Trophoblast cell (in vitro differentiated cells and primary cell): ENCODE results near the gene SRL.

ENCODE experiments used
- DNase-seq, 2 donors: peaks; one replicate each; pipeline ENCODE4 v3.0.0-alpha.2; 2016
- H2AFZ ChIP-seq: 2 replicates; pipeline ENCODE4 v1.6.1; 2013; ENCODE audit warnings: low read length, moderate library complexity, mild to moderate bottlenecking; ENCODE audit not compliant: insufficient read depth, poor library complexity
- H2AK5ac ChIP-seq: 2 replicates; pipeline ENCODE4 v1.6.1; 2013; ENCODE audit warnings: mild to moderate bottlenecking, low read length
- H2BK120ac ChIP-seq: 2 replicates; pipeline ENCODE4 v1.6.1; 2013; ENCODE audit warnings: low read length, mild to moderate bottlenecking, moderate library complexity; ENCODE audit not compliant: insufficient read depth, poor library complexity
- H2BK12ac ChIP-seq: 2 replicates; pipeline ENCODE4 v1.6.1; 2013; ENCODE audit warnings: mild to moderate bottlenecking, low read length, moderate library complexity
- H2BK5ac ChIP-seq: 2 replicates; pipeline ENCODE4 v1.6.1; 2013; ENCODE audit warnings: low read length, low read depth, moderate library complexity, mild to moderate bottlenecking; ENCODE audit not compliant: poor library complexity
- H3K14ac ChIP-seq: 2 replicates; pipeline ENCODE4 v1.6.1; 2013; ENCODE audit warnings: mild to moderate bottlenecking, low read length
- H3K18ac ChIP-seq: 2 replicates; pipeline ENCODE4 v1.6.1; 2013; ENCODE audit warnings: mild to moderate bottlenecking, low read length
- H3K23ac ChIP-seq: 2 replicates; pipeline ENCODE4 v1.6.1; 2013; ENCODE audit warnings: low read length
- H3K27ac ChIP-seq: 2 replicates; pipeline ENCODE4 v1.5.1; 2013; ENCODE audit warnings: low read depth, mild to moderate bottlenecking, inconsistent platforms, low read length, moderate library complexity
- H3K27me3 ChIP-seq: 2 replicates; pipeline ENCODE4 v1.6.1; 2013; ENCODE audit warnings: inconsistent platforms, mild to moderate bottlenecking, low read length, moderate library complexity; ENCODE audit not compliant: insufficient read depth
- H3K36me3 ChIP-seq, 2 experiments: 1 replicate in 1 of 2; 2 replicates in 1 of 2; pipeline ENCODE4 v1.6.1; 2013; ENCODE audit warnings: low read length in 2 of 2, mild to moderate bottlenecking in 2 of 2, moderate library complexity in 1 of 2; ENCODE audit not compliant: insufficient read depth in 2 of 2, control insufficient read depth in 1 of 2
- H3K4ac ChIP-seq: 2 replicates; pipeline ENCODE4 v1.6.1; 2013; ENCODE audit warnings: low read depth, mild to moderate bottlenecking, low read length, moderate library complexity
- H3K4me1 ChIP-seq, 2 experiments: 1 replicate in 1 of 2; 2 replicates in 1 of 2; pipeline ENCODE4 v1.6.1; 2013; ENCODE audit warnings: low read length in 2 of 2, mild to moderate bottlenecking in 2 of 2, moderate library complexity in 1 of 2; ENCODE audit not compliant: insufficient read depth in 2 of 2, control insufficient read depth in 1 of 2
- H3K4me2 ChIP-seq: 2 replicates; pipeline ENCODE4 v1.6.1; 2013; ENCODE audit warnings: inconsistent platforms, mild to moderate bottlenecking, low read length, moderate library complexity
- H3K4me3 ChIP-seq: 2 replicates; pipeline ENCODE4 v1.5.1; 2013; ENCODE audit warnings: mild to moderate bottlenecking, low read depth, low read length, inconsistent platforms
- H3K79me1 ChIP-seq: one replicate; pipeline ENCODE4 v1.6.1; 2013; ENCODE audit warnings: low read length
- H3K79me2 ChIP-seq: 2 replicates; pipeline ENCODE4 v1.6.1; 2013; ENCODE audit warnings: low read length, mild to moderate bottlenecking; ENCODE audit not compliant: control insufficient read depth, insufficient read depth, poor library complexity
- H3K9ac ChIP-seq: 2 replicates; pipeline ENCODE4 v1.6.1; 2013; ENCODE audit warnings: mild to moderate bottlenecking, low read length
- H3K9me3 ChIP-seq: 2 replicates; pipeline ENCODE4 v1.6.1; 2013; ENCODE audit warnings: low read depth, mild to moderate bottlenecking, control low read depth, inconsistent platforms, low read length; ENCODE audit not compliant: insufficient read depth
- H4K12ac ChIP-seq: 2 replicates; pipeline ENCODE4 v1.6.1; 2013; ENCODE audit warnings: low read depth, mild to moderate bottlenecking, low read length, moderate library complexity
- H4K8ac ChIP-seq: 2 replicates; pipeline ENCODE4 v1.6.1; 2013; ENCODE audit warnings: low read depth, mild to moderate bottlenecking, low read length, moderate library complexity
- H4K91ac ChIP-seq: one replicate; pipeline ENCODE4 v1.6.1; 2013; ENCODE audit warnings: low read depth, mild to moderate bottlenecking, low read length, moderate library complexity
- WGBS: extraction: QIAGEN DNeasy Blood & Tissue Kit; methylation state at CpG from one replicate; pipeline ENCODE4 v1.1.7; 2013; ENCODE audit warnings: missing lambda C conversion rate; ENCODE audit not compliant: insufficient read length, insufficient coverage; ENCODE audit errors: extremely low coverage; 5-methylcytosine and 5-hydroxymethylcytosine counted together

SRL gene

DNA sequence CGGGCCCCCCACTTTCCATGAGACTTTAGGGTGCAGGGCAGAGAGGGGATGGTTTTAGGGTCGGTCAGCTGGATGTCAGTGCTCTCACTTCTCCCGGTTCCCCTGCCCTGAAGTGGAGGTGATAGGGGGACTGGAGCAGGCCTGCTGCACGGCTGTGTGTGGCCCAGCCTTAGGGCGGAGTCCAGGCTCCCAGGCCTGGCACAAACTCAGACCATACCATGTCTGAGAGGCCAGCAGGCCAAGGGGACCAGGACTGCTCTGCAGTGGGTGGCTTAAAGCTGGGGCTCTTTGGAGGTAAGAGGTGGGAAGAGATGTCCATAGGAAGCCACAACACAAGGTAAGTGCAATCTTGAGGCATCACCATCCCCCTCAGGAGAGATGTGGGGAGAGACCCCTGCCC lies 22.7 kb upstream of the SRL start:
- peaks cover 3% of the 10 kb centered on the region for H3K79me2 ChIP-seq
- H2AFZ ChIP-seq: no peak overlapping the region
- H2AK5ac ChIP-seq: no peak overlapping the region
- no peak overlapping the region for H4K8ac ChIP-seq
- no peak overlapping the region for H3K18ac ChIP-seq
- DNase-seq: no peak
- no peak overlapping the region for H4K91ac ChIP-seq
- no peaks in the 10 kb centered on the region for H3K9me3 ChIP-seq
- no peak overlapping the region for H3K9ac ChIP-seq
- peaks cover 3 to 6% of the 10 kb centered on the region in 2 experiments for H3K4me1 ChIP-seq
- peaks cover under 1 to 6% of the 10 kb centered on the region in 2 experiments for H3K36me3 ChIP-seq
- WGBS: no CpG with 5 or more reads among the region's 5 CpGs
- H3K4me2 ChIP-seq: no peak overlapping the region
- no peak overlapping the region for H4K12ac ChIP-seq
- H3K4ac ChIP-seq: no peak overlapping the region
- H3K4me3 ChIP-seq: peak overlapping the region; percentile 23
- no peak overlapping the region for H3K23ac ChIP-seq
- H3K27me3 ChIP-seq: no peaks in the 10 kb centered on the region
- H2BK12ac ChIP-seq: no peak overlapping the region
- no peaks in the 10 kb centered on the region for H3K79me1 ChIP-seq
- no peak overlapping the region for H3K27ac ChIP-seq
- no peak overlapping the region for H3K14ac ChIP-seq
- H2BK120ac ChIP-seq: no peak overlapping the region
- H2BK5ac ChIP-seq: no peak overlapping the region

DNA sequence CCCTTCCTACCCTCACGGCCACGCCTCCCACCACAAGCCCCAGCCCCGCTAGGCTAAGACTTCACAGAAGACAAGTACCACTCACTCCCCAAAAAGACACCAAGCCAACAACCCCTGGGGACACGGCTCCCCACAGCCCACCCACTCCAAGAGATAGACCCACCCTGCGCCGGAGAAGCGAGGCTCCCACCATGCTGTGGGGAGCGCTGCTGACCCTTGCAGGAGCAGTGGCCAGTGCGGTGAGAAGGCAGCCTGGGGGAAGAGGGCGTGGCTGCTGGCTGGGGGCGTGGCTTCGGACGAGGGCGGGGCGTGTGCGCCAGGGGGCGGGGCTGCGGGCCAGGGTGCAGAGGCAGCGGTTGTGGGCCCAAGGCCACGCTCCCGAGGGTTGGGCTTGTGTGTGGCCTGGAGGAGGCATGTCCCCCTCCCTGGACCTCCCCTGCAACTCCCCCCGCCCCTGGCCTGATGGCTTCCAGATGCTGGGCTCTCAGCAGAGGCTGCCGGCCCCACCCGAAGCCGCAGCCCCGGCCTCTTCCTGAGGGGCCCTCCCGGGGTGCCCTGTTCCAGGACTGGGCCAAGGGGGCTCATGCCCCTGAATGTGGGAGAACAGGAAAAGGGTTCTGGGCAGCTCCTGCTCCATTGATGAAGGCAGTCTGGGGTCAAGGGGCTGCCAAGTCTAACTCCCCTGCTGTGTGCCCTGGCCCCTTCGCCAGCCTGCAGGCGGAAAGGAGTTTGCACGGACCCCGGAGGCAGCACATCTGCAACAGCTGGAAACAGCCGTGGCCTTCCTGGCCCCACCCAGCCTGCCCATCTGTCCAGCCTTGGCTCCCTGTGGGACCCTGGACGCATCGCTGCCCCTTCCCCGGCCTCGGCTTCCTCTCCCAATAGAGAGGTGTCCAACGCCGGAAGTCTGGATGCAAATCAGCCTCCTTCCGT lies 21.9 kb upstream of the SRL start:
- no peak overlapping the region for H3K4me2 ChIP-seq
- H3K18ac ChIP-seq: peak overlapping the region; percentile 33
- peaks cover 2 to 6% of the 10 kb centered on the region in 2 experiments for H3K36me3 ChIP-seq
- H3K23ac ChIP-seq: no peak overlapping the region
- H4K91ac ChIP-seq: no peak overlapping the region
- peaks cover 3 to 6% of the 10 kb centered on the region in 2 experiments for H3K4me1 ChIP-seq
- no peak overlapping the region for H4K8ac ChIP-seq
- H3K14ac ChIP-seq: no peak overlapping the region
- H3K4me3 ChIP-seq: no peak overlapping the region
- H2AK5ac ChIP-seq: no peak overlapping the region
- DNase-seq: peak; percentile 19 to 41
- H2BK12ac ChIP-seq: no peak overlapping the region
- H2AFZ ChIP-seq: no peak overlapping the region
- H3K79me1 ChIP-seq: no peaks in the 10 kb centered on the region
- H3K27me3 ChIP-seq: no peaks in the 10 kb centered on the region
- H3K9ac ChIP-seq: no peak overlapping the region
- peak overlapping the region; percentile 6 for H4K12ac ChIP-seq
- no peak overlapping the region for H3K4ac ChIP-seq
- no peak overlapping the region for H3K27ac ChIP-seq
- H3K79me2 ChIP-seq: peaks cover 3% of the 10 kb centered on the region
- H2BK5ac ChIP-seq: no peak overlapping the region
- no peaks in the 10 kb centered on the region for H3K9me3 ChIP-seq
- no peak overlapping the region for H2BK120ac ChIP-seq
- no CpG with 5 or more reads among the region's 39 CpGs for WGBS

- H3K27me3 ChIP-seq: no peaks in the 10 kb centered on the region
- H3K79me1 ChIP-seq: no peaks in the 10 kb centered on the region
- H4K8ac ChIP-seq: no peak overlapping the region
- no peak for DNase-seq
- no peak overlapping the region for H3K4ac ChIP-seq
- H2BK12ac ChIP-seq: no peak overlapping the region
- H3K4me1 ChIP-seq: peaks cover 3 to 6% of the 10 kb centered on the region in 2 experiments
- no peak overlapping the region for H3K9ac ChIP-seq
- H2BK5ac ChIP-seq: no peak overlapping the region
- no peak overlapping the region for H3K23ac ChIP-seq
- H3K27ac ChIP-seq: no peak overlapping the region
- WGBS: no CpG with 5 or more reads among the region's 22 CpGs
- H4K91ac ChIP-seq: no peak overlapping the region
- no peak overlapping the region for H3K18ac ChIP-seq
- H2AK5ac ChIP-seq: no peak overlapping the region
- H3K4me2 ChIP-seq: no peak overlapping the region
- no peak overlapping the region for H2BK120ac ChIP-seq
- H3K9me3 ChIP-seq: no peaks in the 10 kb centered on the region
- H3K14ac ChIP-seq: no peak overlapping the region
- H3K36me3 ChIP-seq: peaks cover 5 to 13% of the 10 kb centered on the region in 2 experiments
- H3K79me2 ChIP-seq: peaks cover under 1% of the 10 kb centered on the region
- H2AFZ ChIP-seq: no peak overlapping the region
- H4K12ac ChIP-seq: no peak overlapping the region
- no peak overlapping the region for H3K4me3 ChIP-seq
Measured at GRCh38 chr16:4262303-4262835, 20.5 kb upstream of the SRL start.

DNA sequence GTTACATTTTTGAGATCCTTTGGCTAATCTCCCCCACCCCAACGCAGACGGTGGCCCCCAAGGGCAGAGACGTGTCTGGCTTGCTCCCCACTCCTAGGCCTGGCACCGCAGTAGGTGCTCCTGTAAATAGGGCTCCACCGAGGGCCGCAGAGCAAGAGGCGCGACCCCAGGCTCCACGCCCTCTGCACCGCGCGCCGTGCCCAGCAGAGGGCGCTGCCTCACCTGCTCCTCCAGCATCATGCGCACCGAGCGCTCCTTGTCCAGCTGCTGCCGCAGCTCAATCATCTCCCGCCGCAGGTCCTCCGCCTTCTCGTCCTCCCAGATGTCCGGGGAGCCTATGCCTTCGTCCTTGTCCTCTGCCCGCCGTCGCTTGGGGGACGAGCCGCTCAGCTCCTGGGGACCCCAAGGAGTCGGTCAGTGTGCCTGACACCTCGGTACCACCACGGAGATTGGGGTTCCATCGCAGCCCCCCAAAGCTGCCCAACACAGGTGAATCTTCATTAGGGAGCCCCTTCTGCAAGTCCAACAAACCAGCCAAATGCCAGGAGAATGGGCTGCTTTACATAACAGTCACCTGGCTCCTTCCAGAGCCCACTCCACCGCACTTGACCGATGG lies 19.8 kb upstream of the SRL start:
- Histone ChIP-seq H2AFZ (no peak overlapping the region), H3K36me3 (peaks cover 5 to 13% of the 10 kb centered on the region in 2 experiments), H3K27ac (no peak overlapping the region), H3K4ac (no peak overlapping the region), H2BK5ac (no peak overlapping the region), H3K27me3 (no peaks in the 10 kb centered on the region), H3K14ac (no peak overlapping the region), H4K91ac (no peak overlapping the region), H3K9me3 (no peaks in the 10 kb centered on the region), H2BK120ac (no peak overlapping the region), H2BK12ac (no peak overlapping the region), H3K79me2 (no peaks in the 10 kb centered on the region), H3K9ac (no peak overlapping the region), H4K8ac (no peak overlapping the region), H3K4me1 (peaks cover 3 to 6% of the 10 kb centered on the region in 2 experiments), H3K23ac (no peak overlapping the region), H3K18ac (no peak overlapping the region), H3K79me1 (no peaks in the 10 kb centered on the region), H3K4me2 (no peak overlapping the region), H3K4me3 (no peak overlapping the region), H4K12ac (no peak overlapping the region), H2AK5ac (no peak overlapping the region)
- WGBS: no CpG with 5 or more reads among the region's 35 CpGs
- DNase-seq: peak; percentile 81 to 89
